ENCODE results near the gene ANKRD31.

The ANKRD31 gene

DNA sequence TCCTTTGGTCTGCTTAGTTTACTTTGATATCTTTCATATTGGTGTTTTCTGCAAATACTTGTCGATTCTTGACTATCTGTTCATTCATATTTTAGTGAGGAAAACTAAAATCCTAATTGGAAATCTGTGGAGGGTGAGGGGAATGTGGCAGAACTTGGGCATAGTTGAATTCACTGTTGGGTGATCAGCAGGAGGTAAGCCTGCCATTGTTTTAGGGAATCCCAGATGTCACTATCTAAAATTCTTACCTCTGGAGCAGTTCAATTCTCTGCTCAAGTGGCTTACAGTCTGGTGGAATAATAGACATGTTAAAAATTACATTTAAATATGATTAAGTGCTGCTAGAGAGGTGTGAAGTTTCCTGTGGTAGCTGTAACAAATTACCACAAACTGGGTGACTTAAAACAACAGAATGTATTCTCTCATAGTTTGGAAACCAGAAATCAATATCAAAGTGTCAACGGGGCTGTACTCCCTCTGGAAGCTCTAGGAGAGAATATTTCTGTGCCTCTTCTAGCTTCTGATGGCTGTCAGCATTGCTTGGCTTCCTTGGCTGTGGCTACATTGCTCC lies 94.0 kb downstream of the ANKRD31 start:
- H3K9me2 ChIP-seq (replicated peaks; ENCODE audit: low read depth, low read length): no peaks in the 10 kb centered on the region
- H3K9ac ChIP-seq (ENCODE audit: low read depth, low read length, poor library complexity, severe bottlenecking): peak overlapping the region; percentile 25
- peak overlapping the region; percentile 54 for H3K4me2 ChIP-seq (ENCODE audit: low read depth, low read length, poor library complexity, severe bottlenecking)
- H3K27me3 ChIP-seq (ENCODE audit: insufficient read depth, low read length, poor library complexity, severe bottlenecking): no peaks in the 10 kb centered on the region
- peak overlapping the region; percentile 22; the same call in 1 of the 2 replicates for H2AFZ ChIP-seq (ENCODE audit: low read length)
- no peaks in the 10 kb centered on the region for H3K79me2 ChIP-seq (ENCODE audit: insufficient read depth, low read length)
- no peaks in the 10 kb centered on the region for H3K9me3 ChIP-seq (ENCODE audit: insufficient read depth, low read depth, low read length)
- H3K36me3 ChIP-seq (ENCODE audit: insufficient read depth, low read length): no peaks in the 10 kb centered on the region
- H4K20me1 ChIP-seq (ENCODE audit: insufficient read depth, low read length, poor library complexity, severe bottlenecking): no peaks in the 10 kb centered on the region
- TF ChIP-seq EZH2phosphoT487 (IDR thresholded peaks at IDR 0.05; ENCODE audit: borderline replicate concordance) (no peak), CTCF (conservative IDR thresholded peaks at IDR 0.05; ENCODE audit: low read length) (no peak)
- H3K4me1 ChIP-seq (ENCODE audit: insufficient read depth, low read length, poor library complexity, severe bottlenecking): peaks cover 49% of the 10 kb centered on the region
- peaks cover 8% of the 10 kb centered on the region; the same call in 1 of the 2 replicates for H3F3A ChIP-seq (ENCODE audit: low read depth)
- no peak overlapping the region for H3K4me3 ChIP-seq (ENCODE audit: low read length, poor library complexity, severe bottlenecking)

DNA sequence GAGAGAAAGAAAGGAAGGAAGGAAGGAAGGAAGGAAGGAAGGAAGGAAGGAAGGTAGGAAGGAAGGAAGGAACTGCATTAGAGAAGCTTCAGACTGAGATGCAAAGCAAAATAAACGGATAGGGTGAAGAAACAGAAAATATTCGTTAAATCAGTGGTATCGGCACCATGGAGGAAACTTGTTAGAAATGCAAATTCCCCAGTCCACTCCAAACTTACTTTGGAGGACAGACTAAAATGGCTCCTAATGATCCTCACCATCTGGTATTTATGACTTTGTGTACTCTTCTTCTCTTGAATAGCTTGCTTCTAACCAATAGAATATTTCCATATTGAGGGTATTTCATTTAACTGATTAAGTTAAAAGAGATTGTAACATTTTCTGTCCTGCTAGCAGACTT lies 96.4 kb downstream of the ANKRD31 start:
- Histone ChIP-seq H3K4me1 (ENCODE audit: insufficient read depth, low read length, poor library complexity, severe bottlenecking) (peaks cover 29% of the 10 kb centered on the region), H3K9ac (ENCODE audit: low read depth, low read length, poor library complexity, severe bottlenecking) (no peak overlapping the region), H3K4me2 (ENCODE audit: low read depth, low read length, poor library complexity, severe bottlenecking) (no peak overlapping the region), H3K4me3 (ENCODE audit: low read length, poor library complexity, severe bottlenecking) (no peak overlapping the region), H3F3A (ENCODE audit: low read depth) (no peaks in the 10 kb centered on the region), H2AFZ (ENCODE audit: low read length) (no peak overlapping the region), H4K20me1 (ENCODE audit: insufficient read depth, low read length, poor library complexity, severe bottlenecking) (no peaks in the 10 kb centered on the region), H3K9me3 (ENCODE audit: insufficient read depth, low read depth, low read length) (no peaks in the 10 kb centered on the region), H3K27me3 (ENCODE audit: insufficient read depth, low read length, poor library complexity, severe bottlenecking) (no peaks in the 10 kb centered on the region), H3K9me2 (replicated peaks; ENCODE audit: low read depth, low read length) (no peaks in the 10 kb centered on the region), H3K36me3 (ENCODE audit: insufficient read depth, low read length) (no peaks in the 10 kb centered on the region), H3K79me2 (ENCODE audit: insufficient read depth, low read length) (no peaks in the 10 kb centered on the region)
- no peak for TF ChIP-seq CTCF (conservative IDR thresholded peaks at IDR 0.05; ENCODE audit: low read length)

DNA sequence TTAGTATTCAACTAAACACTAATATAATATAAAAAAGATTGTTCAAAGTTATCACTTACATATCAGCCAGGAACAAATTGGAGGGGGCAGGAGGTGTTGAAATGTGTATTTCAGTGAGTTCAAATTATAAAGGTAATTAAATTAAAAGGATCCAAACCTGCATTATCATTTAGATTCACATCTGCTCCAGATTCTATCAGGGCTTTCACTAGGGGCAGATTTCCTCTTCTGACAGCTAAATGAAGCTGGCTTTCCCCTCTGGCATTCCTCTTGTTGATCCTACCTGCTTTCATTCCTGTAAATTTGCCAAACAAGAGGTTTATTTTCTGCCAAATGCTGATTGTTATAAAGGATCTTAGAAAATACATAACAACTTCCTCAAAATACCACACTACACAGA lies 98.0 kb downstream of the ANKRD31 start:
- no peak for TF ChIP-seq EZH2phosphoT487 (IDR thresholded peaks at IDR 0.05; ENCODE audit: borderline replicate concordance)
- TF ChIP-seq CTCF (conservative IDR thresholded peaks at IDR 0.05; ENCODE audit: low read length): no peak
- H3K4me2 ChIP-seq (ENCODE audit: low read depth, low read length, poor library complexity, severe bottlenecking): no peak overlapping the region
- no peaks in the 10 kb centered on the region for H3K27me3 ChIP-seq (ENCODE audit: insufficient read depth, low read length, poor library complexity, severe bottlenecking)
- peaks cover 22% of the 10 kb centered on the region for H3K4me1 ChIP-seq (ENCODE audit: insufficient read depth, low read length, poor library complexity, severe bottlenecking)
- H2AFZ ChIP-seq (ENCODE audit: low read length): no peak overlapping the region
- H3K79me2 ChIP-seq (ENCODE audit: insufficient read depth, low read length): no peaks in the 10 kb centered on the region
- H3K9ac ChIP-seq (ENCODE audit: low read depth, low read length, poor library complexity, severe bottlenecking): no peak overlapping the region
- no peak overlapping the region for H3K4me3 ChIP-seq (ENCODE audit: low read length, poor library complexity, severe bottlenecking)
- H3K9me3 ChIP-seq (ENCODE audit: insufficient read depth, low read depth, low read length): no peaks in the 10 kb centered on the region
- H4K20me1 ChIP-seq (ENCODE audit: insufficient read depth, low read length, poor library complexity, severe bottlenecking): no peaks in the 10 kb centered on the region
- H3K9me2 ChIP-seq (replicated peaks; ENCODE audit: low read depth, low read length): no peaks in the 10 kb centered on the region
- H3K36me3 ChIP-seq (ENCODE audit: insufficient read depth, low read length): no peaks in the 10 kb centered on the region
- no peaks in the 10 kb centered on the region for H3F3A ChIP-seq (ENCODE audit: low read depth)
